Measurements from ENCODE around the gene FAM219B.

DNA sequence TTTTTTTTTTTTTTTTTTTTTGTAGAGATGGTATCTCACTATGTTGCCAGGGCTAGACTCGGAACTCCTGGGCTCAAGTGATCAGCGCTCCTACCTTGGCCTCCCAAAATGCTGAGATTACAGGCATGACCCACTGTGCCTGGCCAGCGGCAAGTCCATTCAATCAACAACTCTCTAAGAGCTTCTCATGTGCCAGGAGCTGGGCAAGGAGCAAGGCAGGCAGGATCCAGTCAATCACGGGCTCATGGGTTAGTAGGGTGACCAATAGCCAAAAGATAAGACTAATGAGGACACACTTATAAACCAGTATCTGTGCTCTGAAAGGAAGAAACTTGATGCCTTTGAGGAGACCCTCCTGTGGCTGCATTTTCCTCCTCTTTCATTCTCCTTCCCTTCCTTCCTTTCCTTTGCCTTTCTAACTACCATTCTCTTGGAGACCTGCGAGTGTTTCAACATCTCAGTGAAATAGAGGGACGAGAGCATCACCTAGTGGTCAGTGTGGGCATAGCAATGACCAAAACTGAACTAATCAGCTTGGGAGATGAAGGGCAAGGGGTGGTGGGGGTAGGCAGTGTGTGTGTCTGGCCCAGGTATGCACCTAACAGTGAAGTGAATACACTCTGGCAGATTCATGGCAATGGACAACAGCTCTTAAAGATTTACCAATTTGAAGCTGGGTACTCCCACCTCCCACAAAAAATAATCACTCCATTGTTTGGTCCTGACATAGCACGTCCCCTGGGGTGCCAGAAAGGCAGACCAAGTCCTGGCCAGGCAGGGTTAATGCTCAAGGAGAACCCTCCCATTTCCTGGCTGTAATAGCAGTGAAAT, 43.6 kb upstream of the FAM219B start:
- TF ChIP-seq, protein P1, sequence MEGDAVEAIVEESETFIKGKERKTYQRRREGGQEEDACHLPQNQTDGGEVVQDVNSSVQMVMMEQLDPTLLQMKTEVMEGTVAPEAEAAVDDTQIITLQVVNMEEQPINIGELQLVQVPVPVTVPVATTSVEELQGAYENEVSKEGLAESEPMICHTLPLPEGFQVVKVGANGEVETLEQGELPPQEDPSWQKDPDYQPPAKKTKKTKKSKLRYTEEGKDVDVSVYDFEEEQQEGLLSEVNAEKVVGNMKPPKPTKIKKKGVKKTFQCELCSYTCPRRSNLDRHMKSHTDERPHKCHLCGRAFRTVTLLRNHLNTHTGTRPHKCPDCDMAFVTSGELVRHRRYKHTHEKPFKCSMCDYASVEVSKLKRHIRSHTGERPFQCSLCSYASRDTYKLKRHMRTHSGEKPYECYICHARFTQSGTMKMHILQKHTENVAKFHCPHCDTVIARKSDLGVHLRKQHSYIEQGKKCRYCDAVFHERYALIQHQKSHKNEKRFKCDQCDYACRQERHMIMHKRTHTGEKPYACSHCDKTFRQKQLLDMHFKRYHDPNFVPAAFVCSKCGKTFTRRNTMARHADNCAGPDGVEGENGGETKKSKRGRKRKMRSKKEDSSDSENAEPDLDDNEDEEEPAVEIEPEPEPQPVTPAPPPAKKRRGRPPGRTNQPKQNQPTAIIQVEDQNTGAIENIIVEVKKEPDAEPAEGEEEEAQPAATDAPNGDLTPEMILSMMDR (conservative IDR thresholded peaks at IDR 0.05; ENCODE audit: low read length), result peak; percentile 99
- no peak for TF ChIP-seq EZH2phosphoT487 (IDR thresholded peaks at IDR 0.05; ENCODE audit: borderline replicate concordance, low read depth, low read length)

Measured in OCI-LY7 (cell line).